ENCODE results near the gene DOK6.
"Not testable (repeated sequence)": the region's sequence is repeated elsewhere in the genome, so short reads cannot be mapped to it uniquely, and the experiment has no call there.

DOK6 gene

DNA sequence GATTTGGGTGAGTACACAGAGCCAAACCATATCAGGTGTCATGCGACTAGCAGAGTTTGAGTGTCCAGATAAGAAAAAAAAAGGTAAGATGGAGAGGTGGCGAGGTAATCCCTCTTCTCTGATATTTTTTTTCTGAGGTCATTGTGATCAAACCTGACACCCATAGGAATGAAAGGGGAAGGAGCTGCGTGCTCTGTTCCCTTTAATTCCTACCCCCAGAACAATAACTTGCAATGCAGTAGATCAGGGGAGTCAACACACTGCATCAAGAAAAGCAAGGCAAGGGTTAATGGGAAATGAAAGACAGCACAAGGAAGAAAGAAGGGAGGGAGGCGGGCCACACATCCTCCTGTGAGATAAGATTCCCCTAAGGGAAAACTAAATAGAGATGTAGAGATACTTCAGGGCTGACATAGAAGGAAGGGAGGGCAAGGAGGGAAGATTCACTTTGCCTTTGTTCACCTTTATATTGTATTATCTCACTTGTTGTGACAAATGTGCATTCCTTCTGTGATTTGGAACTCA, 414.2 kb downstream of the DOK6 start:
- DNase-seq (ENCODE audit: low read depth), result no peak

DNA sequence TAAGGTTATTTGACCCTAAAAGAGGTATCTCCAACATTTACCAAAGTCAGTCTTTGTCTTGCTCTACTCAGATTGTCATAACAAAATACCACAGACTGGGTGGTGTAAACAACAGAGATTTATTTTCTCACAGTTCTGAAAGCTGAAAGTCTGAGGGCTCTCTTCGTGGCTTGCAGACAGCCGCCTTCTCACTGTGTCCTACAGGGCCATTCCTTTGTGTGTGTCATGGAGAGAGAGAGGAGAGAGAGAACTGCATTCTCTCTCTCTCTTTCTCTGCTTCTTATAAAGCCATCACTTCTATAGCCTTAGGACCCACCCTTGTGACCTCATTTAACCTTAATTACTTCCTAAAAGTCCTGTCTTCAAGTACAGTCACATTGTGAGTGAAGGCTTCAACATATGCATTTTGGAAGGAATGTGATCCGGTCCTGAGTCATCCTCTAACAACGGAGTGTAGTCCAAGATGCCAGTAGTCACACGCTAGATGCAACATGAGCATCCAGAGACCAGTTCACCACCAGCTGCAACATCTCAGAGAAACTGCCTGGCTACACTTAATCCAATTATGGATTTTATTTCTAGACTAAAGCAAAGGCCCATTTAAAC, 416.8 kb downstream of the DOK6 start:
- DNase-seq (ENCODE audit: low read depth), result peak; percentile 45

DNA sequence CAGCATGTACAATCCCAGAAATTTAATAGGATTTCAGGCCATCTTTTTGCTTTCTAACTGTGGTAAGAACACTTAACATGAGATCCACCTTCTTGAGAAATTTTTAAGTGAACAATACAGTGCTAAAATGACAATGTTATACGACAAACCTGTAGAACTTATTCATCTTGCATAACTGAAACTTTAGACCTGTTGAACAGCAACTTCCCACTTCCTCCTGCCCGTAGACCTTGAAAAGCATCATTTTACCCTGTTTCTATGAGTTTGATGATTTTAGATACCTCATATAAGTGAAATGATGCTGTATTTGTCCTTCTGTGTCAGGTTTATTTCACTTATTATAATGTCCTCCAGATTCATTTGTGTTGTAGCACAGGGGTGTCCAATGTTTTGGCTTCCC, 418.8 kb downstream of the DOK6 start:
- DNase-seq (ENCODE audit: low read depth), result no peak

DNA sequence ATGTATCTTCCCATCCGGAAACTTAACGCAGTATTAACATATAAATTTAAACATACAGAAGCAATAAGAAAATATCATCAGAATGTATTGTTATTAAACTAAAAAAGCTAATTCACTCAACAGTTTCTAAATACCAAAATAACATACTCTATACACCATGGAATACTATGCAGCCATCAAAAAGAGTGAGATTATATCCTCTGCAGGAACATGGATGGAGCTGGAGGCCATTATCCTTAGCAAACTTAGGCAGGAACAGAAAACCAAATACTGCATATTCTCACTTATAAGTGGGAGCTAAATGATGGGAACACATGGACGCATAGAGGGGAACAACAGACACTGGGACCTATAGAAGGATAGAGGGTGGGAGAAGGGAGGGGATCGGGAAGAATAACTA, 419.9 kb downstream of the DOK6 start:
- no peak for DNase-seq (ENCODE audit: low read depth)

DNA sequence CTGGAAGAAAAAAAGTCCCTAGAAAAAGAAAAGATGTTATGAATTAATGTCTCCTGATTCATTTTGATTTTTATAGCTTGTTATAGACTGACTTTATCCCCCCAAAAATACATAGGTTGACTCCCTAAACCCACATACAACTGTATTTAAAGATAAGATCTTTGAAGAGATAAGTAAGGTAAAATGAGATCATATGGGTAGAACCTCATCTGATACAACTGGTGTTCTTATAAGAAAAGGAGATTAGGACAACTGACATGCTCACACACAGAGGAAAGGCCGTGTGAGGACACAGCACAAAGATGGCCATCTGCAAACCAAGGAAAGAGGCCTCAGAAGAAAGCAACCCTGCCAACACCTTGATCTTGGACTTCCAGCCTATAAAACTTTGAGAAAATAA, 429.5 kb downstream of the DOK6 start:
- DNase-seq (ENCODE audit: low read depth), result no peak

DNA sequence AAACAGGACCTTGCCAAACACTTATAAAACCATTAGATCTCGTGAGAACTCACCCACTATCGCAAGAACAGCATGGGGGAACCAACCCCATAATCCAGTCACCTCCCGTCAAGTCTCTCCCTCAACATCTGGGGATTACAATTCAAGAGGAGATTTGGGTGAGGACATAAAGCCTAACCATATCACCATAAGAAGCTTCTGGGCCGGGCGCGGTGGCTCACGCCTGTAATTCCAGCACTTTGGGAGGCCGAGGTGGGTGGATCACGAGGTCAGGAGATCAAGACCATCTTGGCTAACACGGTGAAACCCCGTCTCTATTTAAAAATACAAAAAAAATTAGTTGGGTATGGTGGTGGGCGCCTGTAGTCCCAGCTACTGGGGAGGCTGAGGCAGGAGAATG, 434.3 kb downstream of the DOK6 start:
- not testable (repeated sequence) for DNase-seq (ENCODE audit: low read depth)

DNA sequence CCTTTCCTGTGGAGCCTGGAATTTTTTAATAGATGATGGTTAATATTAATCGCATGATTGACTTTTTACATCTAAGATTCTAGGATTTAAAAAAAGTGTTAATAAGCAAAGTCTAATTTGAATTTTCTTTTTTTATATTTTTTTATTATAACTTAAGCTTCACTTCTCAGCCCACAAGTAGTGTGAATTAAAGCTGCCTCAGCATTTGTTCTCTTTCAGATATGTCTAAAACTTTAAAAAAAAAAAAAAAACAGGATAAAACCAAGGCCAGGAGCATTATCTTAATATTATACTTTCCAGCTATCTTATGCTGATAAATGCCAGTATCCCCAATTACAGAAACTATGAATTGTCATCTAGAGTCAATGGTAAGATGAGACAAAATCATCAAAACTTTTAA, 437.3 kb downstream of the DOK6 start:
- DNase-seq (ENCODE audit: low read depth), result no peak

DNA sequence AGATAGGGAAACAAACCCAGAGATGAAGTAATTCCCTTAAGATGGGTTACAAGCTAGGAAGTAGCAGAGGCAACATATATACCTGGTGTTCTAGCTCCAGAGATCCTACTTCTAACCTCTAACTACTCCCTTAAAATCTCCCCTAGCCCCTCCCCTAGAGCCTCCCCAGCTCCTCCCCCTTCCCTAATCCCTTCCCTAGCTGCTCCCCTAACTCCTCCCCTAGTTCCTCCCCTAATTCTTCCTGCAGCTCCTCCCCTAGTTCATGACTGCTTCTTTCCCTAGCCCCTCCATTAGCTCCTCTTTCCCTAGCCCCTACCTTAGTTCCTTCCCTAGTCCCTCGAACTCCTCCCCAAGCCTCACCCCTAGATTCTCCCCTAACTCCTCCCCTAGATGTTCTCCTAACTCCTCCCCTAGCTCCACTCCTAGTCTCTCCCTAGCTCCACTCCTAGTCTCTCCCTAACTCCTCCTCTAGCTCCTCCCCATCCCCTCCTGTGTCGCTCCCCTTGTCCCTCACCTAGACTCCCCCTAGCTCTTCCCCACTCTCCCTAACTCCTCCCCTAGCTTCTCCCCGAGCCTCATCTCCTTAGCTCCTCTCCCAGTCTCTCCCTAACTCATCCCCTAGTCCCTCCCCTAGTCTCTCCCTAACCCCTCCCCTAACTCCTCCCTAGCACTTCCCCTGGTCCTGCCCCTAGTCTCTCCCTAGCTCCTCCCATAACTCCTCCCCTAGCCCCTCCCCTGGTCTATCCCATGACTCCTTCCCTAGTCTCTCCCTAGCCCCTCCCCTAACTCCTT, 438.1 kb downstream of the DOK6 start:
- no peak for DNase-seq (ENCODE audit: low read depth)

DNA sequence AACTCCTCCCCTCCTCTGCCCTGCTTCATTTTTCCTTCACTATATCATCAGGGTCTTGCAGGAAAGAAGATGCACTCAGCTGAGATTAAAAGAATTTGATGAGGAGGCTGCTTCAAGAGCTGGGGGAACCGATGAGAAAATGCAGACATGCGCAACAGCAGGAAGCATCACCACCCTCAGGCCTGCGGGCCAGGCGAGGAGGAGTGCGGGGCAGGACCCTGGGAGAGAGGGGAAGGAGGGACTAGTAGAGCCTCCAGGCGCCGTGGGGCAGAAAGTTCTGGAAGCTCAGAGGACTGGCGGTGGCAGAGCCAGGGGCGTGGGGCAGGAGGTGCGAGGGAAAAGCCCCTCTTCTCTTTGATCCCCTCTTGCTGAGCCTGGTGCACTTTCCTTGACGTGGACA, 438.8 kb downstream of the DOK6 start:
- DNase-seq (ENCODE audit: low read depth), result no peak

DNA sequence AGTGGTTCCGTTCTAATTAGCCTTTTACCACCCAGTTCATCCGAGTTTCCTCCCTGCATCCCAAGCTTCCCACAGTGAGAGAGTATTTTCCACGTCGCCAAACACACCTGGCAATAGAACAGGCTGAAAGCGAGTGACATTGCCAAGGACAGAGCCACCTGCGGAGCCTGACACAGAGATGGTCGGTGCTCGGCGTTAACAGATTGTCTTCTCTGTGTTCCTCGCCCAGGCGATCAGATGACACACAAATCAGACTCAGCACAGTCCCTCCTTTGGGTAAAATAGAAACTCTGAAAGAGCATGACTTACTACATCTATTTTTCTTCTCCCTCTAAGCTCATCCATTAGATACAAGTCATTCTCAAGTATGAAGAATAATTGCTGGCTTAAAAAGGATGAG, 439.3 kb downstream of the DOK6 start:
- DNase-seq (ENCODE audit: low read depth), result no peak

DNA sequence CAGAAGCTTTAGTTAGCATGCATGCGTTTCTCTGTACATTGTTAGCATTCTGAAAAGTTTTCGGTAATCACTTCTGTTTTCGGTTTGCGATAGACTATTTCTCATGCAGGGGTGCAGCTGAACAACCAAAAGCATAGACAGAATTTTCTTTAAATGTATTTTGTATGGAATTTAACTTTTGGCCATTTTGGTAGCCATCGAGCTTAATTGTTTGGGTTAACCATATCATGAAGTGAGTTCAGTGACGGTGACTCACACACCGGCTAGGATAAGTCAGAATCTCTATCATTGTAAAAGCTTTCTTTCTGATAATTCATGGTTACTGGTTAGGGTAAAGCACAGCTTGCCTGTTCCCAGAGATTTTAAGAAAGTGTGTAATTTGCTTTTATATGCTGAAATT, 439.8 kb downstream of the DOK6 start:
- peak; percentile 10 for DNase-seq (ENCODE audit: low read depth)

DNA sequence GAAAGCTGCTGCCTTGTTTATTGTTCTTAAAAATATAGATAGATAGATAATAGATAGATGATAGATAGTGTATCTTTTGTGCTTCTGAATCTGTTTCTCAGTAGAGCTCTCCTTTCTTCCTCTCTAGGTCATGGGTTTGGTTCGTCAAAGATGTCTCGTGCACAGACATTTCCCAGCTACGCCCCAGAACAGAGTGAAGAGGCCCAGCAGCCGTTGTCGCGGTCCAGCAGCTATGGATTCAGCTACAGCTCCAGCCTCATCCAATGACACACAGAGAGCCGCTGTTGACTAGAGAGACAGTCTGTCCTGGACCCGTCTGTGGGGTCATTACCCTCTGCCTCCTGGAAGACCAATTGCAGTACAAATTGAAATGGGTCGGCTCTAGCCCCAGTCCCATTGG, 440.4 kb downstream of the DOK6 start:
- no peak for DNase-seq (ENCODE audit: low read depth)

DNA sequence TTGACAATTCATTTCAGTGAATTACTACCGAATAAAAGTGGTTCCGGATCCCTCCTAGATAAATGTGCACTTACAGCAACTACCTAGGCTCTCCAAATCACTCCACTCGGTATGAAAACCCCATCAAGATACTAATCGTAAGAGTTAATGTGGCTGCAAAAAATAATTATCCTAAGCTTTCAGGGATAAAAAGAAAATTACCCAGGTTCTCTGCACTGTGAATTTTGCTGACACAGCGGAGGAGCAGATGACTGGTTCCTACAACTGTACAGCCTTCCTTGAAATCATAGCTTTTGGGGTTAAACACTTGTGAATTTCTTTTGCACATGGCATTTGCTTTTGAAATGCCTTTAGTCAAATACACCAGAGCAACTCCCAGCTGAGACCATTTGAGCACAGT, 442.3 kb downstream of the DOK6 start:
- no peak for DNase-seq (ENCODE audit: low read depth)

DNA sequence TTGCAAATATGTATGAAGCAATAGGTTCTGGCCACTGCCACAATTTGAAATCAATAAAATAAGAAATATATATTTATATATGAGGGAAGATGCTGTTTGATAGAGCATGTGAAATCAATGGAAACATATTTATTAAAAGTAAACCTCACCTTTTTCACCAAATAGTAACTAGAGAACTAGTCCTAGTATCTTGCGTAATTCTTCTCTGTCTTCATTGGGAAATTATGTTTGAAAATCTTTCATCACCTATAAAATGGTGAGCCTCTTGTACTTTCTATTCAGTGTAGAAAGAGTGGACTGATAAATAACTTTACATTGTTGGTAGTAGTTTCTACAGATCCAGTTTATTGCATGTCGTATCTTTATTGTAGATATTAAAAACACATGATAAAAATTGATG, 444.0 kb downstream of the DOK6 start:
- DNase-seq (ENCODE audit: low read depth), result no peak

DNA sequence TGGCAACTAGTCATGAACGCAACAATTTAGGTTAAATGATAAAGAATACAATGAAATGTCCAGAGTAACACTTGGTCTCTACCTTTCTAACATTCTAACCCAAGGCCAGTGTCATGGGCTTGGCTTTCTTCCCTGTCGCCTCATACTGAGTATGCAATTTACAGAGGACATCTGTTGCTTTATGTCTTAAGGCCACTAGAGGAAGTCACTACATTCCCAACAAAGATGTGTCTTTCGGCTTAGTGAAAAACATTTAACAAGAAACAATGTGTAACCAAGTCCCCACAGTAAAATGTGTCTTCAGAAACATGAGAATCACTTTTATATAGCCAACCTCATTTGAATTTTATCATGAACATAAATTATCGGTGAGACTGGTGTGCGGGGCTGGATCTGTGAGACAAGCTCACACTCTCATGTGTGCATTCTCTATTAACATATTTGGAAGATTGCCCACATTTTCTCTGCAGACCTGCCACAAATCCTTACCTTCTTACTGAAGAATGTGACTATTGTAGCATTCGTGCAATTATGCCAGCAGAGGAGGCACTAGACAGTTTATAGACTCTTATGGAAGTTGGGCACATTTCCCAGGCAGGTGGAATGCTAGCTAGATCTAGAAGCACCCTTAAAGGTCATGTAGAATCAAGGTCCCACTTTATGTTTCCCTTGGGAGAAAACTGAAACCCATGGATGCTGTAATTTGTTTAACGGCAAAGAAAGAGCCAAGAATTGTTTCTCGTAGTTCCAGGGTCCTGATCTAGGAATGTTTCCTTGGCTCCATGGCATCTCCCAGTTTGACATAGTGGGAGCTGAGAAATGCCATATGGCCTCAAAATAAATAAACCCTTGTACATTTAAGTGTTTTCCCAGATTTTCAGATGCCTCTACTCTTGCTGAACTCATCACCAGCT, 445.2 kb downstream of the DOK6 start:
- DNase-seq (ENCODE audit: low read depth), result no peak

DNA sequence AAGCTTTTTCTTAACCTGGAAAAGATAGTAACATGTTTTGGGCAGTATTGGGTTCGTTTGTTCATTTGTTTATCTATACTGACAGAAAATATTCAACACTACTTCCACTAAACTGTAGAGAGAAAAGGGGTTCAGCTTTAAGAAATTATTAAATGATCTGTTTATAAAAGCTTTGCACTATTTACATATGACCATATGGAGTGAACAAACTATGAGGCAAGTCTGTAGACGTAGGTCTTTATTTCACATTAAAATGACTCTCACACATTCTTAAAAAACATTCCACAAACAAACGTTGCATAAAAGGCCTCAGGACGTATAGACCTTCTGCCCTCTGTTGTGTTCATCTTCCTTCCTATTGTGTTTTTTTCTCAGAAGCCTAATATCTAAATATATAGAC, 452.4 kb downstream of the DOK6 start:
- no peak for DNase-seq (ENCODE audit: low read depth)

DNA sequence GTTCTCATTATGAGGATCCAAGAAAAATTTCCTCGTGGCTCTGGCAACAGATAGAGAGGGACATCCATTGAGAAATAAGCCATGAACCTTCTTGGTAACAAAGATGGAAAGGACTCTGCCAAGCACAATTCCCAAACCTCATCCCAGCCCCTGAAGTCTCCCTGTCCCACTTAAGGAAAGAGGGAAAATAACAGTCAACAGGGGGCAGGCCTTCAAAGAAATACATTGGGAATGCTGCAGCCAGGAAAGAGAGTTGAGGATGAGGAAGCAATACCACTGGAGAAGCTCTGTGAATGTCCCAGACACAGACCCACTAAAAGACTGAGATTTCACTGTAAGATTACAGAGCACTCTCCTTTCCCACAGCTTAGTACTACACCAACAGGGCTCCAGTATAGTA, 453.8 kb downstream of the DOK6 start:
- DNase-seq (ENCODE audit: low read depth), result no peak

DNA sequence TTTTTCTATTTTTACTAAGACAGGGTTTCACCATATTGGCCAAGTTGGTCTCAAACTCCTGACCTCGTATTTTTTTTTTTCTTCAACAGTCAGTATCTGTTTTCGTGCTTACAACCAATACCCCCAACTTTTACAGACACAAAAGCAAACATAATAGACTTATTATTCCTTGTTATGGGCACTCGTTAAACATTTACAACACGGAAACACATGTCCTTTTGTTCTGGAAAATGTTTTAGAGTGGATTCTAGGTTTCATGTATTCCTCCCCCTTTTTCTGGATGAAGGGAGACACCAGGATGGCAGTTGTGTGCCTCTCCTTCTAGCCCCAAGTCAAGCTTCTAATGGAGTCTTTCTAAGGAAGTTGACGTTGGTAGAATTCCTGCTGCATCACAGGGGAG, 458.2 kb downstream of the DOK6 start:
- no peak for DNase-seq (ENCODE audit: low read depth)

DNA sequence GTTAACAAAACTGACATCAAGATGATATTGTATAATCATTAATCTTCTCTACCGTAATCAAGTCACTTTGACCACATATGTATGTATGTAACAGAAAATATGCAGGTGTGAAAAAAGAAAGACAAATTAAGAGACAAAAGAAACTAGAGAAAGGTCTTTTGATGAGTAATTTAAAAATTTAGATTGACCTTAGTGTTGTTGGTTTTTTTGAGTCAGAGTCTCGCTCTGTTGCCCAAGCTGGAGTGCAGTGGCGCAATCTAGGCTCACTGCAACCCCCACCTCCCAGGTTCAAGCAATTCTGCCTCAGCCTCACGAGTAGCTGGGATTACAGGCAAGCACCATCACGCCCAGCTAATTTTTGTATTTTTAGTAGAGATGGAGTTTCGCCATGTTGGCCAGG, 464.1 kb downstream of the DOK6 start:
- DNase-seq (ENCODE audit: low read depth), result not testable (repeated sequence)

DNA sequence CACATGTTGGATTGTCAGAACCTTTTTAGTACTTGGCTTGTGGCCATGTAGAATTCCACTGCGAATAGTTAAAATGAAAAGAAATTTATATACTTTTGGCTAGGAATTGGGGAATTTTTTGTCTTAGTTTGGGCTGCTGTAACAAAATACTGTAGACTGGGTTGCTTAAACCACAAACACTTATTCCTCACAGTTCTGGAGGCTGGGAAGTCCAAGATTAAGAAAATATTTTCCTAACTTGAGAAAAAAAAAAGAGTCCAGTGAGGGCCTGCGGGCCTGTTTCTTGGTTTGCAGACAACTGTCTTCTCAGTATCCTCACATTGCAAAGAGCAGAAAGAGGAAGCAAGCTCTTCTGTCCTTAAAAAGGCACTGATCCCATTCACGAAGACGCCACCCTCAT, 465.1 kb downstream of the DOK6 start:
- DNase-seq (ENCODE audit: low read depth), result no peak

DNA sequence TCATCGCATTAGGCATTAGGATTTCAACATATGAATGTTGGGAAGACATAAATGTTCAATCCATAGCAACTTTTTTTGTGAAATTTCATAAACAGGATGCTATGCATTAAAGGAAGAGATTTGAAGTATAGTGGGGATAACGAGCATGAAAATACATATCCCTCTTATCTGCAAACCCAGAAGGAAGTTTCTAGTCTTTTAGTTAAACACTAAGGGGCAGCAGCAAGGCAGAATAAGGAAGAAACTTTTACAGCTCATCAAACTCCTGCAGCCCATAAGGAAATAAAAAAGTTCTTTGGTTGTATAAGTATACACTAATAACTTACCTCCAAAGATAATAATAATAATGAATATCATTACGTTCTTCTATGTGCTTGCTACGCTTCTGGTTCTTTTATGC, 465.5 kb downstream of the DOK6 start:
- DNase-seq (ENCODE audit: low read depth), result no peak

DNA sequence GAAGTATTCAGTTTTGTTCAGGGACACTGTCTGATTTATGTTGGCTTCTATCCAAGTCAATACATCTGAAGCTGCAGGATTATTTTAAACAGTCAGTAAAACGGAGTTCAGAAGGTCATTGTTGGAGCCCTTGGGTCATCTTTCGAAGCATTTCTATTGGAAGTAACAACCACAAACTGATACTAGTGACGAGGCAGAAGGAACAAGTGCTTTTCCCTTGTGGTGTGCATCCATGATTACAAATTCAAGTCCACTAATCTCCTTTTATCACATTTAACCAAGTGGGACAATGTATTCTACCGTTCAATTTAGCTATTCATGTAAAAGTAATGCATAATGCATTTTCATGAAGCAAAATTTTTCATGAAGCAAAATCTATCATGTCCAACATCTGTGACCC, 470.0 kb downstream of the DOK6 start:
- DNase-seq (ENCODE audit: low read depth), result no peak

DNA sequence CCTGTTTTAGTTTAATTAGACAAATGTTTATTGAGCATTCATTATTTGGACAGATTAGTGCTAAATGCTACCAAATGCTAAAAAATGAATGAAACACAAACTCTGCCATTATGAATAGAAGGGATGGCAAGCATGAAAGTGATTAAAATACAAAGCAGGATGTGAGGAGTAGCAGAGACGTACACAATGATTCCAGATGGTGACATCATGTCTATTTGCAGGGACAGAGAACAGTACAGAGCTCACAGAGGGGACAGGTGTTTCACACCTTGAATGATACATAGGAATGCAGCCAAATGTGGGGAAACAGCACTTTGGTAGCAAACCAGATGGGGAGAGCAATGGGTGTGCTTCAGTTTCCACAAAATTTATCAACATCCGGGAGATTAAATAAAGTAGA, 470.7 kb downstream of the DOK6 start:
- DNase-seq (ENCODE audit: low read depth), result no peak

All from non-pigmented ciliary epithelial cell (primary cell).